8988T (cell line): ENCODE results near the gene CTDSP2.
"Not testable (repeated sequence)": the region's sequence is repeated elsewhere in the genome, so short reads cannot be mapped to it uniquely, and the experiment has no call there.

Source experiments
- DNase-seq: peaks from one replicate; pipeline ENCODE4 v3.0.0; 2011

The CTDSP2 gene

DNA sequence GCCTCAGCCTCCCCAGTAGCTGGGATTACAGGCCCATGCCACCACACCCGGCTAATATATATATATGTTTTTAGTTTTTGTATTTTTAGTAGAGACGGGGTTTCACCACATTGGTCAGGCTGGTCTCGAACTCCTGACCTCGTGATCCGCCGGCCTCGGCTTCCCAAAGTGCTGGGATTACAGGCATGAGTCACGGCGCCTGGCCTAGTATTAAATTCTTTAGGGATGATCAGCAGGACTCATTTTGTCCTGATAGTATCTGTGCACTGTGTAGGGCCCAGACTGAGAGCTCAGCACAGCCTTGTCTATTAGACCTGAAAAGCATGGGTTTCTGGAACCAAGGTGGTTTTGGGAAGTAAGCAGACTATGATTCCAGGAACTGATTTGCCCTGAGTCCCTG is 34.5 kb upstream of the CTDSP2 start:
- DNase-seq, result not testable (repeated sequence)

DNA sequence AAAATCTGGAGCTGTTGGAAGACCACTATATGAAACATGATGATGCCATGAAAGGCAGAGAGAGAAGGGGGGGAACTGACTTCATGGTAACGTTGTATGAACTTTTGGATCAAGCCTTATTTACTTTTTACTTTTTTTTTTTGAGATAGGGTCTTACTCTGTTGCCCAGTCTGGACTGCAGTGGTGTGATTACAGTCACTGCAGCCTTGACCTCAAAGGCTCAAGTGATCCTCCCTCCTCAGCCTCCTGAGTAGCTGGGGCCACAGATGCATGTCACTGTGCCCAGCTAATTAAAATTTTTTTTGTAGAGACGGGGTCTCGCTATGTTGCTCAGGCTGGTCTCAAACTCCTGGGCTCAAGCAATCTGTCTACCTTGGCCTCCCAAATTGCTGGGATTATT is 31.3 kb upstream of the CTDSP2 start:
- no peak for DNase-seq

DNA sequence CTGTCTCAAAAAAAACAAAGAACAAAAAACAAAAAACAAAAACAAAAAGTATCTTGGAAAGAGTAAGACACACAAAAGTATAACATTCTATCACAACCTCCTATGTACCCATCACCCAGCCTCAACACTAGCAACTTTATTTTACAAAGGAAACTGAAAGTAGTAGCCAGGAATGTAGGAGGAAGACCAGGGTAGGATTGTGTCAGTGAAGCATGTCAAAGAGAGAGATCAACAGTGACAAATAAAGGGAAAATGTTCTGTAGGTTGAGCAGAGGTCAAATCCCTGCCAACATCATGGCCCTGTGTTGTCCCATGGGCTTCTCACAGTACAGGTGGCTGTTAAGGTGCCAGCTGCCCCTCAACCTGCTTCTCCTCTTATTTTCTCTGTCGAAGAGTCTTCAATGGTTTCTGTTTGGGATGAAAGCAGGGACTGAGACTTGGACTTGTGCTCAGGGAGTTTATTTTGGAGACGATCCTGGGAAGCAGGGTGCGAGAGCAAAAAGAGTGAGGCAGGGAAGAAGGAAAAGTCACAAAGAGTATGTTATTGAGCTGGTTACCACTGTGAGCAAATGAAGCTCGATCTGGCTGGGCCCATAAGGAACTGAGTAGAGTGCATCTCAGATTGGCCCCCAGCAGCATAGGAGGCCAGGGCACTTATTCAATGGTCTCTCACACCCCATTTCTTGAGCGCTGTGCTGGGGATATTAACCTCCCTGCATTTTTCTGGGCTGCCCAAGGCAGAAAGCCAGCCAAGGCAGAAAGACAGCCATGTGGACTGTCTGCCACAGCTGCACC is 29.4 kb upstream of the CTDSP2 start:
- DNase-seq, result no peak

DNA sequence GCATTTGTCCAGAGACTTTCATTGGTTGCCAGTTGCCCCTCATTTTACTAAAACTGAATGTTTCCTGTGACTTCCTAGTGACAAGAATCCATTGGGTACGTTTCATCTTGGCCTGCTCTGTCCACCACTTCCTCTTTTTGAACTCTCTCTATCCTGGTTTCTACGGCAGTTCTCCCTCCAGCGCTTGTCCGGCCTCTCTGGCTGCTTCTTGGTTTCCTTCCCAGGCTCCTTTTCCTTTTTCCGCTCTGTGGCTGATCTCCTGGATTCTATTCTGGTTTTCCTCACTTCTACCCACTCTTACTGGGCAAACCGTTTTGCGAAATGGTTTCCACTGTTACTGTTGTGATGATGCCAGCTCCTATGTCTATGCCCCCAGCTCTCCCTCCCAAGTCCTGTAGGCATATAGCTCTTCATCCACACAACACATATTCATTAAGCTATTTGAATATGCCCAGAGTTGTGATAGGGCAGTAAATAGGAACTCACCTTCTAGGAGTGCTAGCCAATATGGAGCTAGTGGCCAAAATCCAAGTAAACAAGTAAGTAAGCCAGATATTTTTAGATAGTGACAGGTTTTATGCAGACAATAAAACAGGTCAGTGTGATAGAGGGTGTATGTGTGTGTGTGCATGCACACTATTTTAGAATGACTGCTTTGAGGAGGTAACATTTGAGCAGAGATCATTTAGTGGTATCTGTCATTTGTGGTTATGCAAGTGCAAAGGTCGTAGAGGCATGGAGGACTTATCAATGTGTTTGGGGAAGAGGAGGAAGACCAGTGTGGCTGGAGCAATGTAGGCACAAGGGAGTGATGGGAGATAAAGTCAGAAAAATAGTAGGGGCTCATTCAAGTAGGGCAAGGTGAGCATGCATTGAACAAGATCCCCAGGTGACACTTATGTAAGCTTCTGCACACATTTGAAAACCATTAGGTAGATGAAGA is 27.9 kb upstream of the CTDSP2 start:
- no peak for DNase-seq

DNA sequence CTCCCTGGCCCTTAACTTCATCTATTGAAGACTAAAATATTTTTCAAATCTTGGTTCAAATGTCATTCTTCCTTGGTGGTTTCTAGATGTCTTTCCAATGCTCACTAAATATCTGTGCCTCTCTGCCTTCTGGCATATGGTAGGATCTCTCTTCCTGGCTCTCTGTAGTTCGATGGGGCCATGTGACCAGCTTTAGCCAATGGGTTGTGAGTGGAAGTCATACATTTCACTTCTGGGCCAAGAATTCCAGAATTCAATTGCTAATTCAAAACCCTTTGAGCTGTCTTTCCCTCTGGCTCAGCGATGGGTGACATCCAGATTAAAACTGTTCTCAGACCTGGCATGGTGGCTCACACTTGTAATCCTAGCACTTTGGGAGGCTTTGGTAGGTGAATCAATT is 25.8 kb upstream of the CTDSP2 start:
- DNase-seq, result no peak

DNA sequence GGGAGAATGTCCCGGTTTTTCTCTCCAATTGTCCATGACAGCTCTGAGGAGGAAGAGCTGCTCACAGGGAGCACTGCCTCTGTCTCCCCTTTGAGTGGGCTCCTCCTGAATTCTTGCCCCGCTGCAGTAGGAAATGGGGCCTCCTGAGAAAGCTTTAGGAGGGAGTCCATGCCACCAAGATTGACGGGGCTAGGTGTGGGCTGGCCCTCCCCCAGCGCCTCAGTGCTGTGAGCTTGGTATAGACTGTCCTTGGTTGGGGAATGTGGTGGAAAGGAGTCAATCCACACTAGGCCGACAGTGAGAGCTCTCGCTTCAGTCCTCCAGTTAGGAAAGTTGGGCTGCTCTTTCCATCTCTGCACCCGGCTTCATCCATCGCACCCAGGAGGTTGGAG is 23.4 kb upstream of the CTDSP2 start:
- DNase-seq, result no peak

DNA sequence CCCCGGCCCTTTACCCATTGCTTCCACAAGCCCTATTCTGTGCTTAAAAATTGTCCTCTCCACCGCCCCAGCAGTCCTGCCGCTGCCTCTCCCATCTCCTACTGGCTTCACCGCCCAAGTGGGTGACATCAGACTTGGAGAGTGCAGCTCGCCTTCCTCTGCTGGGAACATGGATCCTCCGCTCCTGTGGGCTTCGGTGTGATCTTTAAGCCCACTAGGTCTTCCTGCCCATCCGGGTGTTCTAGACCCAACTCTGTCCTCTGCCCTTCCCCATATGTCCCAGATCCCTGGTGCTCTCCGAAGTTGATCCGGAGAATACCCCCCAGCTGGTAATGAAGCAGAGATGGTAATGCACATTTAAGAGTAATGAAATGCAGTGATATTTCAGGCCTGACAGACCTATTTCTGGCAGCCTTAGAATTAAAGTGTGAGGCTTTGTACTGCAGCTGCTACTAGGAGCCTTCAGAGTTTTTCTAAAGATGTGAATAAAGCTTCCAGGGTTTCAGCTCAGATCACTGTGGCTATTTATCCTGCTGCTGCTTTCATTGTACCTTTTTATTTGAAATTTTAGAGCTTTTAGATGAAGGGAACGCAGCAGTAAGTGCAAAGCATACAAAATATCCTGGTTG is 22.9 kb upstream of the CTDSP2 start:
- no peak for DNase-seq

DNA sequence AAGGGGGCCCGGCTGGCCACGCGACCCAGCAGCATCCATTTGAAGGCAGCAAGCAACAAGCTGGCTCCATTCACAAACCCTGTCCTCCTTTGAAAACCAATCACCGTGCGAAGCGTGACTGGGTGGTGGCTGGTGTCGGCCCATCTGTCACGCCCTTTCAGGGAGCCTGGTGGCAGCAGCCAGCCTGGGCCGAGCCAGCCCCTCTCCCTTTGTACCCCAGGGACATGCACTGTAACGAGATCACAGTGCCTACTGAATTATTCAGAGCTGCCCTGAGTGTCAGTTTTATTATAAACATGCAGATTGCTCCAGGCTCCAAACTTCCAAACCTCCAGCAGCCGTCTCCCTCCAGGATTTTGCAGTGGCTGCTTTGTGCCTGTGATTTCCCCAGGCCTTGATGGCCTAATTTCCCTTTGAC is 22.3 kb upstream of the CTDSP2 start:
- no peak for DNase-seq

DNA sequence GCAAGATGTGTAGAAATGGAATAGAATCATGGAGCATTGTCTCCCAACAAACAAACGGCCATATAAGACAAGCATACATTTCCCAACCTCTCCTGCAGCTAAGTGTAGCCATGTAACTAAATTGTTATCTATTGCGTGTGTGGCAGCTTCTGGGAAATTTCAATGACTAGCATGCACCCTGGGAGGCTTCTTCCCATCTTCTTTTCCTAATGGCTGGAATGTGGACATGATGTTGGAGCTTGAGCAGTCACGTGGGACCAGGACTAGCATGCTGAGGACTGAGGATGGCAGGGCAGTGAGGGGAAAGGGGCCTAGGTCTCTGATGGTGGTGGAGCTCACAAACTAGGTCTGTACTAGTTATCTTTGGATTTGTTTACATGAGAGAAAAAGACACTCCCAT is 21.7 kb upstream of the CTDSP2 start:
- no peak for DNase-seq

DNA sequence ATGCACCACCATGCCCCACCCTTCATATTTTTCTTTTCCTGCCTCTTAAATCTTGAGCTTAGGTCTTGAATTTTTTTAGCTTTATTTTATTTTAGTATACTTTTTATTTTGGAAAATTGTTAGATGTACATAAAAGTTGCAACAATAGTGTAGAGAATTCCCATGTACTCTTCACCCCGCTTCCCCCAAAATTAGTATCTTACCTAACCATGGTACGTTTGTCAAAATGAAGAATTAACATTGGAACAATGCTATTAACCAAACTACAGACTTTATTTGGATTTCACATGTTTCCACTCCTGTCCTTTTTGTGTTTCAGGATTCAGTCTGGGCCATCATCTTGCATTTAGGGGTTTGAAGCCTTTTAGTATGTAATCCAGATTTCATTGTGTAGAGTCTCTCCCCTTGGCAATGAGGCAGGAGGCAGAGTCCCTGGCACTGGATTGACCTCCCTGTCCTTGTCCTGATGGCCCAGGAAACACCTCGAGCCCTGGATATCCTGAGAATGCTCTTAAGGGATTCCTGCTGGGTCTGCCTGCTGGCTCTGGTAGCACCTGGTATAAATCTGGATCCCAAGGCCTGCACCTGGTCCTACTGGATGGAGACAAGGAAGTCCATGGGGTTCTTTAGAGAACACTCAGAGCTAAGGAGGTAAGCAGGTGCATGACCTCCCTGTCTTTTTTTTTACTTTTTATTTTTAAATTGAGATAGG is 19.9 kb upstream of the CTDSP2 start:
- DNase-seq, result no peak

DNA sequence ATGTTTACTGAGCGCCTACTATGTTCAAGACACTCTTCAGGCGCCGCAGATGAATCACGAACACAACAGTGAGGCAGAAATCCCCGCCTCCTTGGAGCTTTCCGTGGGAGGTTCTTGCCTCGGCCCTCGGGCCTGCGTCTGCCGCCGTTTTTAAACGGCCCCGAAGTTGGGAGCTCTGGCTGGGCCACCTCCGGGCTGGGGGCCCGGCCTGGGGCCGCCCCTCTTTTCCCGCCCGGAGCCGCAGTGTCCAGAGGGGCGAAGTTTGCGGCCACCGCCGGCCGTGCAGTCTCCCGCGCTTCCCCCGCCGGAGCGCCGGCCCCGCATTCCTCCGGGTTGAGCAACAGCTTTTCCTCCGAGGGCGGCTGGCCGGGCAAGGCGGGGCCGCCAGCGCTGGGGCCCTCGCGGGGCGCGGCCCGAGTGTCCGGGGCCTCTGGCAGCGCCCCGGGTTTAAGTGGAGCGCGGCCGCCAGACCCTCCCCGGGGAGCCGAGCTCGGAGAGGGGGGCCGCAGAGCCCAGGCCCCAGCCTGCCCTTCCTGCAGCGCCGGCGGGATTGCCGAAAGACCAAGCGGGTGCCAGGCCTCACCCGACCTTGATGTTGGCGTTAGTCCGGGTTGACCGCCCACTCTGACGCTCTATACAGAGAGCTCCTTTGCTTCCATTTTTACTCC is 18.7 kb upstream of the CTDSP2 start:
- peak; percentile 86 for DNase-seq

DNA sequence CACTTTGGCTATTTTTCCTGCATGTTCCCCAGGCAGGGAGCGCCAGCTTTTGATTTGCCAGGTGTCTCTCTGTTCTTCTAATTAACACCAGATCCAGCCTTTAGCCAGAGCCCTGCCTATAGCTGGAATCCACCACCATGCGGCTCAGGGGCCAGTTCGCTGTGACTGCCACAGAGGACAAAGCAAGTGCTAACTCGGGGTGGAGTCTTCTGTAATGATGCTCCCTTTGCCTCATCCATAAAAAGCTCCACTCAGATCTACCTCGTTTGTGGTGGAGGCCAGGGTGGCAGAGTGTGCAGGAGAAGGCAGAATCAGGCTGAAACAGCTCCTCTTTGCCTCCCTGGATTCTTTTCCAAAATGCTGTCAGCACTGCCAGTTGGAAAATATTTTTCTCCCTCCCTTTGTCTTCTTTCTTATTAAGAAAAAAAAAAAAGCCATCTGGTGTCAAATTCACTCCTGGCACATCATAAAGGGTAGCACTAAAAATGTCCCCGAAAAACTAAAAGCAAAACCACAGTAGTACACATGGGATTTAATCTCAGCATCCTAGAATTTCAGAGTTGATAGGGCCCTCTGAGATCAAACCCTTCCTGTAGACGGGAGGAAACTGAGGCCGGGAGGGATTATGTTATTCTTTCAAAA is 18.0 kb upstream of the CTDSP2 start:
- DNase-seq, result no peak

DNA sequence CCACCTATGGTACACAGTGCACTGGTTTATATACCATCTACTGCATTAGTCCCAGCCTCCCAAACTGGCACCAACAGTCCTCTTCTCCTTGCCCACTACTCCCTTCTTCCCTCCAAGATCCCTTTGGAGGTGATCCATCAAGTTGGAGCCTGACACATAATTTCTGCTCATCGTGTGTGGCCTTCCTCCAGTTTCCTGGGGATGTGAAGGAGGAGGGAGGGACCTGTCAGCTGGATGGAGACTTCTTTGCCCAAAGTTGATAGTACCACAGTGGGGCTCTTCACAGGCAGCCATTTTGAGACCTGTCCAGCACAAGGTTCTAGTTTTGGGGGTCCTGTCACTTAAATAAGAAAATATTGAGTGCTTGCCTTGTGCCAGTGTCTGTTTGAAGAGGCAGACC is 17.1 kb upstream of the CTDSP2 start:
- DNase-seq, result no peak

DNA sequence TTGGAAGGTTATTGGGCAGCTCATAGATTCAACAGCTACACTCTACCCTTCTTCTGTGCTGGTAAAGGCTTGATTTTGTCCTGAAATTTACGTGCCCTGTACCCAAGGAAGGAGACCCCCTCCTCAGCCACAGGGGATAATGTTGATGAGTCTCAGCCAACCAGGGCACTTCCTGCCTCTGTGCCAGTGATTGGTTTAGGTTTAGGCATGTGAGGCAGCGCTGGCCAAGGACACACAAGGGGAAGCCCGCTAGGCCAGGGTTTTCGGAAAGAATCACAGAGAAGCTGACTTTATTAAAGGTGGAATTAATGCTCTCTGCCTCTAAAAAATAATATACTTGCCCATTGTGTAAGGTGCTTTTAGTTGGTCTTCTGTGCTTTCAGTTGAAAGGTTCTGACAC is 15.4 kb upstream of the CTDSP2 start:
- DNase-seq, result no peak

DNA sequence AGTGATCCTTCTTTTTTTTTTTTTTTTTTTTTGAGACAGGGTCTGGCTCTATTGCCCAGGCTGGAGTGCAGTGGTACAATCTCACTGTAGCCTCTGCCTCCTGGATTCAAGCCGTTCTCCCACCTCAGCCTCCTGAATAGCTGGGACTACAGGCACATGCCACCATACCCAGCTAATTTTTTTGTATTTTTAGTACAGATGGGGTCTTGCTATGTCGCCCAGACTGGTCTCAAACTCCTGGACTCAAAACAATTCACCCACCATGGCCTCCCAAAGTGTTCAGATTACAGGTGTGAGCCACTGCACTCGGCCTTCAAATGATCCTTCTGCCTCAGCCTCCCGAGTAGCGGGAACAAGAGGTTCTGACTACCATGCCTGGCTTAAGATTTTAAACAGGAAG is 14.4 kb upstream of the CTDSP2 start:
- DNase-seq, result not testable (repeated sequence)

DNA sequence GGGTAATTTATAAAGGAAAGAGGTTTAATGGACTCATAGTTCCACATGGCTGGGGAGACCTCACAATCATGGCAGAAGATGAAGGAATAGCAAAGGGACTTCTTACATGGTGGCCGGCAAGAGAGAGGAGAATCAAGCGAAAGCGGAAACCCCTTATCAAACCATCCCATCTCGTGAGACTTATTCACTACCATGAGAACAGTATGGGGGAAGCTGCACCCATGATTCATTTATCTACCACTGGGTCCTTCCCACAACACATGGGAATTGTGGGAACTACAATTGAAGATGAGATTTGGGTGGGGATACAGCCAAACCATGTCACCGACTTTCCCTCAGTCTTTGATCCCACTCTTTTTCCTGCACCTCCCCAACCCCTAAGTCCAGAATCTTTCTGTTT is 12.6 kb upstream of the CTDSP2 start:
- no peak for DNase-seq

DNA sequence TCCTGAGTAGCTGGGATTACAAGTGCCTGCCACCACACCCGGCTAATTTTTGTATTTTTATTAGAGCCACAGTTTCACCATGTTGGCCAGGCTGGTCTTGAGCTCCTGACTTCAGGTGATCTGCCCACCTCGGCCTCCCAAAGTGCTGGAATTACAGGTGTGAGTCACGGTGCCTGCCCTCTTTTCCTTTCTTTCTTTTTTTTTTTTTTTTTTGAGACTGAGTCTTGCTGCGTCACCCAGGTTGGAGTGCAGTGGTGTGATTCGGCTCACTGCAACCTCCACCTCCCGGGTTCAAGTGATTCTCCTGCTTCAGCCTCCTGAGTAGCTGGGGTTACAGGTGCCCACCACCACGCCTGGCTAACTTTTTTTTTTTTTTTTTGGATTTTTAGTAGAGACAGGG is 11.6 kb upstream of the CTDSP2 start:
- DNase-seq, result not testable (repeated sequence)

DNA sequence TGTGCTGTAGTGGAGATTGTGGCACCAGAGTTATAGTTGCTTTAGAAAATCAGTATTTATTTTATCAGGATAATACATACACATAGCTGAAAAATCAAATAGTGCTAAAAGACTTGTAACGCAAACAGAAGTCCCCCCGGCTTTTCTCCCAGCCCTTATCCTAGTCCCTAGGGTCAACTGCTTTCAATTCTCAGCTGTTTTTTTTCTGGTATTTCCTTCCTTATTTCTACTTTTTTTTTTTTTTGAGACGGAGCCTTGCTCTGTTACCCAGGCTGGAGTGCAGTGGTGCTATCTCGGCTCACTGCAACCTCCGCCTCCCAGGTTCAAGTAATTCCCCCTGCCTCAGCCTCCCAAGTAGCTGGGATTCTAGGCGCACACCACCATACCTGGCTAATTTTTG is 8.4 kb upstream of the CTDSP2 start:
- no peak for DNase-seq

DNA sequence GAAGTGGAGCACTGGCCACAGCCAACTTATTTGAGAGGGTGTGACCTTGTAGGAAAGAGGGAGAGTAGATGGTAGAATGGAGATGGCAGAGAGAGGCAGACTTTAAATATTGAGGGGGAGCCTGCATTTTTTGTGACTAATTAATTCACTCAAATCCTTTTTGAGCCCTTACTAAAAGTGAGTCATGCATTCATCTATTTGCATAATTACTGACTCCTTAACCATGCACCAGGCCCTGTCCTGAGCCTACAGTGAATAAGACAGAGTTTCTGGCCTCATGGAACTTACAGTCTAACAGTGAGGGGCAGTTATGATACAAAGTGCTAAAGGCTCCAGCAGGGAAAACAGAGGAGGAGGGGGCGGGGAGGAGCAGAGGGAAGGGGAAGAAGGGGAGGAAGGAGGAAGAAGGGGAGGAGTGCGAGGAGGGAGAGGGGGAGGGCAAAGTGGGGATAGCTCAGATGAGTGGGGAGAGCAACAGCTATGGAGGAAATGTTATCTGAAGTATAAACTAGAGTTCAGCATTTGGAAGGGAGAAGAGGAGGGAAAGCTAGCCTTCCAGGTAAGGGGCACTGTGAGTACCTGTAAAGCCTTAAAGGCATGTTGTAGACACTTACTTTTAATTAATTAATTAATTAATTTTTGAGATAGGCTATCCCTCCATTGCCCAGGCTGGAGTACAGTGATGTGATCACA is 7.5 kb upstream of the CTDSP2 start:
- DNase-seq, result no peak

DNA sequence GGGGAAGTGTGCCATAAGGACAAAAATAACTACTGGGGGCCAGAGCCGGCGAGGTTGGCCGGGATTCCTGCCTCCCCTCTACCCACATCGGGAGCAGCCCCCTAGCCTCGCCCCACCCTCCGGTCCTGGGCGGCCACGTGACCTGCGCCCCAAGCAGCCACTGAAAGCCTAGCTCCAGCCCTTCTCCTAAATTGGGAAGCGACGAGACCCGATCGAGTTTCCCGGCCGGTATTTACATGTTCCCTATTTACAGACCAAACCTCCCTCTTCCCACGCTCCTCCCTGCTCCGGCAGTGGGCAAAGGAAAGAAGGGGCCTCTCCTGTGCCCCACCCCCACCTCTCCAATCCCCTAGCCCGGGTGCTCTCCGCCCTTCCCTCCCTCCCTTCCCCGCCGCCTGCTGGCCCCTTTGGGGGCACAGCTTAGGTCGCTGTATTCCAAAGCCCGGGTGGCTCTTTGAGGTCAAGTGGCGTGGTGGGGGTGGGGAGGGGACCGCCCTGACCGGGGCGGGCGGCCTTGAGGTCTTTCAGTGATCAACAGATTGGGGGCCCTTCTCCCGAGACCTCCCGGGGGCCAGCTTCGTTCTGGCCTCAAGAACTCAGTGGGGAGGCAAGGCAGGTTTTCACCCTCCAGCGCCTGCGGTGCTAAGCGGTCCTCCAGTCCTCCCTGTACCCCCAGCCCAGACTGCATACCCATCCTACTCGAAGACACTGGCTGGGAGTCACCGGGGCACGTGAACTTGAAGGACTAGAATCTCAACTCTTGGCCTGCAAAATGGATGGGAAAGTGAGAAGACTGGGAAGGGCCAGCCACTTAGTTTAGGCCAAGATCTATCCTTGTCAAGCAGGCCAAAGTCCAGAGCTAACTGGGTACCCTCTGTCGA is 6.3 kb upstream of the CTDSP2 start:
- DNase-seq, result no peak
